Vagina (tissue), 2 donors: Measurements from ENCODE around the gene ZSWIM7.

Experiments
- POLR2A ChIP-seq, 2 donors: fragments of 450-650 bp; IDR thresholded peaks; one replicate each; pipeline ENCODE4 v1.6.1; 2017; ENCODE audit warnings: antibody characterized with exemption in 2 of 2, mild to moderate bottlenecking in 2 of 2, moderate library complexity in 2 of 2
- POLR2AphosphoS5 ChIP-seq, 2 donors: sonication (generic); formaldehyde crosslinking; IDR thresholded peaks; one replicate each; pipeline ENCODE4 v1.9.0; 2017; ENCODE audit warnings: antibody characterized with exemption in 2 of 2, mild to moderate bottlenecking in 2 of 2, low read depth in 1 of 2; ENCODE audit not compliant: insufficient read depth in 1 of 2
- TF ChIP-seq, protein P1 (sequence below), 3 experiments: fragments of 450-650 bp in 2 of 3; fragments of 200-600 bp in 1 of 3; sonication (generic) in 1 of 3; IDR thresholded peaks; one replicate each; pipeline ENCODE4 v1.5.1; 2017 to 2019; ENCODE audit warnings: antibody characterized with exemption in 3 of 3, mild to moderate bottlenecking in 2 of 3, moderate library complexity in 2 of 3

DNA sequence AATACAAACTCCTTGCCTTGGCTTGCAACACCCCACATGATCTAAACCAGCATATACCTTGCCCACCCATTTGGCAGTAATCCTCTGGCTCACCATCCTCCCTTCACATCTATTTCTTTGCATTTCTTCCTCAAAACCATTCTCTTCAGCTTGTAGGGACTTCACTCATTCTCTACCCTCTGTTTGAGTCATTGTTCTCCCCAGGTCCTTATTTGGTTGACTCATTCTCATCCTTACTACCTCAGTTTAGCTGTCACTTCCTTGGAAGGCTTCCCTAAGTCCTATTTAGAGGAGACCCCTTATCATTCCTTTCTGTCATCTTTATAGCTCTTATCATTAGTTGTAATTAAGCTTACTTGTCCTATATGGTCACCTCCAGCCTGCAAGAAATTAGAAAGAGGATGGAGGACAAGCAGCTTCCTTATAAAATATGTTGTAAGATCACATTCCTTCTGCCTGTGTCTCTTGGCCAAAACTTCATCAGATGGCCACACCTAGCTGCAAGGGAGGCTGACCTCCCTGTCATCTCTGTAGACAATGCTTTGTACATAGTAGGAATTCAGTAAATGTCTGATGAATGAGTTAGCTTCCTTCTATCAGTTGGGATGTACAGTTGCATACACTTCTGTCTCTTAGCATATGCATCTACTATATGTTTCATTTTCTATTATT, 1.9 kb upstream of the ZSWIM7 start:
- TF ChIP-seq, protein P1, sequence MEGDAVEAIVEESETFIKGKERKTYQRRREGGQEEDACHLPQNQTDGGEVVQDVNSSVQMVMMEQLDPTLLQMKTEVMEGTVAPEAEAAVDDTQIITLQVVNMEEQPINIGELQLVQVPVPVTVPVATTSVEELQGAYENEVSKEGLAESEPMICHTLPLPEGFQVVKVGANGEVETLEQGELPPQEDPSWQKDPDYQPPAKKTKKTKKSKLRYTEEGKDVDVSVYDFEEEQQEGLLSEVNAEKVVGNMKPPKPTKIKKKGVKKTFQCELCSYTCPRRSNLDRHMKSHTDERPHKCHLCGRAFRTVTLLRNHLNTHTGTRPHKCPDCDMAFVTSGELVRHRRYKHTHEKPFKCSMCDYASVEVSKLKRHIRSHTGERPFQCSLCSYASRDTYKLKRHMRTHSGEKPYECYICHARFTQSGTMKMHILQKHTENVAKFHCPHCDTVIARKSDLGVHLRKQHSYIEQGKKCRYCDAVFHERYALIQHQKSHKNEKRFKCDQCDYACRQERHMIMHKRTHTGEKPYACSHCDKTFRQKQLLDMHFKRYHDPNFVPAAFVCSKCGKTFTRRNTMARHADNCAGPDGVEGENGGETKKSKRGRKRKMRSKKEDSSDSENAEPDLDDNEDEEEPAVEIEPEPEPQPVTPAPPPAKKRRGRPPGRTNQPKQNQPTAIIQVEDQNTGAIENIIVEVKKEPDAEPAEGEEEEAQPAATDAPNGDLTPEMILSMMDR (IDR thresholded peaks at IDR 0.05), result no peak
- TF ChIP-seq POLR2AphosphoS5 (IDR thresholded peaks at IDR 0.05; ENCODE audit: insufficient read depth in 1 of 2, low read depth in 1 of 2), result no peak
- TF ChIP-seq POLR2A (IDR thresholded peaks at IDR 0.05), result no peak
